ENCODE results near the gene ERP44.
A peak's percentile ranks its signal among the peaks of the same experiment; 100 is the strongest.
"Not testable (repeated sequence)": the region's sequence is repeated elsewhere in the genome, so short reads cannot be mapped to it uniquely, and the experiment has no call there.

Gene ERP44

GRCh38 chr9:100064872-100065581 is 33.8 kb downstream of the ERP44 start:
- DNase-seq: no peak

GRCh38 chr9:100063185-100063584 is 35.6 kb downstream of the ERP44 start:
- DNase-seq: no peak

- DNase-seq: not testable (repeated sequence)
Observed at GRCh38 chr9:100062683-100063082, 36.1 kb downstream of the ERP44 start.

- no peak for DNase-seq
Observed at GRCh38 chr9:100058699-100059579, 39.9 kb downstream of the ERP44 start.

GRCh38 chr9:100057624-100058023 is 41.2 kb downstream of the ERP44 start:
- no peak for DNase-seq

GRCh38 chr9:100056561-100056960 is 42.2 kb downstream of the ERP44 start:
- DNase-seq: no peak

GRCh38 chr9:100052375-100052774 is 46.4 kb downstream of the ERP44 start:
- no peak for DNase-seq

GRCh38 chr9:100049551-100049950 is 49.2 kb downstream of the ERP44 start:
- DNase-seq: no peak

- DNase-seq: no peak
Observed at GRCh38 chr9:100038472-100038871, 60.3 kb downstream of the ERP44 start.

- no peak for DNase-seq
Observed at GRCh38 chr9:100033877-100034551, 64.8 kb downstream of the ERP44 start.

GRCh38 chr9:100030548-100030947 is 68.3 kb downstream of the ERP44 start:
- DNase-seq: no peak

GRCh38 chr9:100029251-100029650 is 69.5 kb downstream of the ERP44 start:
- no peak for DNase-seq

- DNase-seq: no peak
Observed at GRCh38 chr9:100028201-100028784, 70.5 kb downstream of the ERP44 start.

- DNase-seq: no peak
Observed at GRCh38 chr9:100027543-100027942, 71.3 kb downstream of the ERP44 start.

- no peak for DNase-seq
Observed at GRCh38 chr9:100021931-100022330, 76.9 kb downstream of the ERP44 start.

GRCh38 chr9:100020121-100020795 is 78.5 kb downstream of the ERP44 start:
- no peak for DNase-seq

GRCh38 chr9:100019541-100019940 is 79.3 kb downstream of the ERP44 start:
- no peak for DNase-seq

- no peak for DNase-seq
Observed at GRCh38 chr9:100014846-100015245, 84.0 kb downstream of the ERP44 start.

- no peak for DNase-seq
Observed at GRCh38 chr9:100013573-100013972, 85.2 kb downstream of the ERP44 start.

- DNase-seq: no peak
Observed at GRCh38 chr9:100012279-100012678, 86.5 kb downstream of the ERP44 start.

GRCh38 chr9:100011062-100011681 is 87.6 kb downstream of the ERP44 start:
- DNase-seq: peak; percentile 23

- no peak for DNase-seq
Observed at GRCh38 chr9:99999797-100000196, 99.0 kb downstream of the ERP44 start.

All from SIG-M5 (cell line).